Smooth muscle cell (in vitro differentiated cells): ENCODE results near the gene PRKAR1A. TPM values are rescaled to one million over a fixed set of nuclear protein-coding genes. Genes with fewer than 3 reads are reported as not detected.
"Not testable (repeated sequence)": the region's sequence is repeated elsewhere in the genome, so short reads cannot be mapped to it uniquely, and the experiment has no call there.

ENCODE experiments used
- DNase-seq: peaks from one replicate; lab custom pipeline; 2025; ENCODE audit not compliant: unreplicated experiment; lab: John Stamatoyannopoulos, UW
- H2AFZ ChIP-seq: fragments of 200-600 bp; sonication (generic); 2 replicates; pipeline ENCODE4 v1.6.0; 2016; ENCODE audit warnings: antibody characterized with exemption, low read depth, mild to moderate bottlenecking
- H3F3A ChIP-seq: fragments of 200-600 bp; sonication (generic); 2 replicates; pipeline ENCODE4 v1.6.0; 2017; ENCODE audit warnings: antibody characterized with exemption, low read depth
- H3K27ac ChIP-seq: fragments of 200-600 bp; sonication (generic); 2 replicates; pipeline ENCODE4 v1.5.1; 2016; ENCODE audit warnings: low read depth, mild to moderate bottlenecking
- H3K27me3 ChIP-seq: fragments of 200-600 bp; sonication (generic); 2 replicates; pipeline ENCODE4 v1.6.1; 2016; ENCODE audit warnings: low read depth, mild to moderate bottlenecking
- H3K36me3 ChIP-seq: fragments of 200-600 bp; sonication (generic); 2 replicates; pipeline ENCODE4 v1.5.1; 2016; ENCODE audit warnings: low read depth
- H3K4me1 ChIP-seq: fragments of 200-600 bp; sonication (generic); 2 replicates; pipeline ENCODE4 v1.5.1; 2016; ENCODE audit warnings: low read depth
- H3K4me2 ChIP-seq: fragments of 200-600 bp; sonication (generic); 2 replicates; pipeline ENCODE4 v1.6.0; 2016; ENCODE audit warnings: mild to moderate bottlenecking
- H3K4me3 ChIP-seq: fragments of 200-600 bp; sonication (generic); 2 replicates; pipeline ENCODE4 v1.5.1; 2016; ENCODE audit warnings: mild to moderate bottlenecking
- H3K79me2 ChIP-seq: fragments of 200-600 bp; sonication (generic); 2 replicates; pipeline ENCODE4 v1.6.0; 2016; ENCODE audit warnings: low read depth, mild to moderate bottlenecking
- H3K9ac ChIP-seq: fragments of 200-600 bp; sonication (generic); 2 replicates; pipeline ENCODE4 v1.6.0; 2016; ENCODE audit warnings: low read depth
- H3K9me3 ChIP-seq: fragments of 200-600 bp; sonication (generic); replicated peaks from 2 replicates; pipeline ENCODE4 v1.5.1; 2016; ENCODE audit warnings: low read depth
- H4K20me1 ChIP-seq: fragments of 200-600 bp; sonication (generic); 2 replicates; pipeline ENCODE4 v1.6.0; 2016; ENCODE audit warnings: low read depth
- CTCF ChIP-seq: fragments of 200-600 bp; sonication (generic); IDR thresholded peaks from 2 replicates; pipeline ENCODE4 v1.5.1; 2017; ENCODE audit warnings: borderline replicate concordance, mild to moderate bottlenecking, antibody characterized with exemption; ENCODE audit not compliant: insufficient read depth, poor library complexity, severe bottlenecking
- WGBS: methylation state at CpG from one replicate; pipeline ENCODE4 v1.1.7; 2016; ENCODE audit warnings: low lambda C conversion rate; 5-methylcytosine and 5-hydroxymethylcytosine counted together
- polyA plus RNA-seq: library from polyadenylated mRNA; unstranded; fragments of >200 nt; fragmentation: Nextera tagmentation; extraction: Ambion mirVana; gene quantifications from 2 replicates; pipeline ENCODE4 v1.2.1, GENCODE V29; 2016
- total RNA-seq: library from RNA; depleted of rRNA; stranded (reverse); fragments of >200 nt; gene quantifications from 2 replicates; pipeline ENCODE4 v1.2.3, GENCODE V29; 2014

PRKAR1A gene
- total and polyA plus RNA-seq, 2 experiments from 2014 or later = 302 to 340 TPM

DNA sequence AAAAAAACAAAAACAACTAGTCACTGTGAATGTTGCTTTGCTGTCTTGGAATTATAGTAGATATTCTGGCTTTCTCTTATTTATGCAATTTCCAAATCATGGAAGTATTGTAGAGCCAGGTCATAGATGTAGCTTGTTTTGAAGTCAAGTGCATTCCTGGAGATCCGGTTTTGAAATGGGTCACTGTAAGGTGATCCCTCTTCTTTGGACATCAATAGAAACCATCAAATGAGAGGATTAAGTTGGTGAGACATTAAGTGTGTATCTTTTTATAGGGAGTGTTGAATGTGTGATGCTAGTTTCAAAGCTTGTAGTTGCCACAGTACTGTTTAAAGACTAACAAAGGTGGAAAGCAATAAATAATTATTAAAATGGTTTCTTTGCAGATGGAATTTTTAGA is 4.5 kb downstream of the PRKAR1A start:
- Histone ChIP-seq H3K9ac (no peak overlapping the region), H3K4me1 (peaks cover 12% of the 10 kb centered on the region), H3K79me2 (peaks cover 93% of the 10 kb centered on the region), H3K27ac (no peak overlapping the region), H3K27me3 (no peaks in the 10 kb centered on the region), H3K4me2 (peak overlapping the region; percentile 90), H3K36me3 (peaks cover 10% of the 10 kb centered on the region), H3K9me3 (no peaks in the 10 kb centered on the region), H3F3A (peaks cover 11% of the 10 kb centered on the region), H2AFZ (no peak overlapping the region), H3K4me3 (no peak overlapping the region), H4K20me1 (peaks cover 89% of the 10 kb centered on the region)
- no peak for DNase-seq
- TF ChIP-seq CTCF = no peak
- 96% methylated on average over 1 of the region's 1 CpG for WGBS

GRCh38 chr17:68517605-68518004 is 5.4 kb downstream of the PRKAR1A start:
- not testable (repeated sequence) for H3K27me3 ChIP-seq, H3K9ac ChIP-seq, DNase-seq, H3K4me2 ChIP-seq, H3K27ac ChIP-seq, H2AFZ ChIP-seq, H3K4me3 ChIP-seq, H3F3A ChIP-seq, H3K9me3 ChIP-seq
- Histone ChIP-seq H3K36me3 (peaks cover 10% of the 10 kb centered on the region), H3K4me1 (peaks cover 12% of the 10 kb centered on the region), H3K79me2 (peaks cover 100% of the 10 kb centered on the region), H4K20me1 (peaks cover 98% of the 10 kb centered on the region)
- 98% methylated on average over 3 of the region's 3 CpGs for WGBS

DNA sequence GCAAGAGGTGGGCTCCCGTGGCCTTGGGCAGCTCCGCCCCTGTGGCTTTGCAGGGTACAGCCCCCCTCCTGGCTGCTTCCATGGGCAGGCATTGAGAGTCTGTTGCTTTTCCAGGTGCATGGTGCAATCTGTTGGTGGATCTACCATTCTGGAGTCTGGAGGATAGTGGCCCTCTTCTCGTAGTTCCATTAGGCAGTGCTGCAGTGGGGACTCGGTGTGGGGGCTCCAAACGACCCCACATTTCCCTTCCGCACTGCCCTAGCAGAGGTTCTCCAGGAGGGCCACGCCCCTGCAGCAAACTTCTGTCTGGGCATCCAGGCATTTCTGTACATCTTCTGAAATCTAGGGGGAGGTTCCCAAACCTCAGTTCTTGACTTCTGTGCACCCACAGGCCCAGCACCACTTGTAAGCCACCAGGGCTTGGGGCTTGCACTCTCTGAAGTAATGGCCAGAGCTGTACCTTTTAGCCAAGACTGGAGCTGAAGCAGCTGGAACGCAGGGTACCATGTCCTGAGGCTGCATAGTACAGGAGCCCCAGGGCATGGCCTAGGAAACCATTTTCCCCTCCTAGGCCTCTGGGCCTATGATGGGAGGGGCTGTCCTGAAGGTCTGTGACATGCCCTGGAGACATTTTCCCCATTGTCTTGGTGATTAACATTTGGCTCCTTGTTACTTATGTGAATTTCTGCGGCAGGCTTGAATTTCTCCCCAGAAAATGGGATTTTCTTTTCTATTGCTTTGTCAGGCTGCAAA is 6.0 kb downstream of the PRKAR1A start:
- Histone ChIP-seq H3F3A (peaks cover 3% of the 10 kb centered on the region), H3K9ac (no peak overlapping the region), H3K4me1 (peaks cover 12% of the 10 kb centered on the region), H3K79me2 (peaks cover 100% of the 10 kb centered on the region), H3K4me3 (no peak overlapping the region), H2AFZ (no peak overlapping the region), H4K20me1 (peaks cover 100% of the 10 kb centered on the region), H3K27ac (no peak overlapping the region), H3K4me2 (no peak overlapping the region), H3K36me3 (peaks cover 10% of the 10 kb centered on the region), H3K9me3 (no peaks in the 10 kb centered on the region), H3K27me3 (no peaks in the 10 kb centered on the region)
- WGBS = 96% methylated on average over 9 of the region's 9 CpGs
- no peak for DNase-seq
- no peak for TF ChIP-seq CTCF

DNA sequence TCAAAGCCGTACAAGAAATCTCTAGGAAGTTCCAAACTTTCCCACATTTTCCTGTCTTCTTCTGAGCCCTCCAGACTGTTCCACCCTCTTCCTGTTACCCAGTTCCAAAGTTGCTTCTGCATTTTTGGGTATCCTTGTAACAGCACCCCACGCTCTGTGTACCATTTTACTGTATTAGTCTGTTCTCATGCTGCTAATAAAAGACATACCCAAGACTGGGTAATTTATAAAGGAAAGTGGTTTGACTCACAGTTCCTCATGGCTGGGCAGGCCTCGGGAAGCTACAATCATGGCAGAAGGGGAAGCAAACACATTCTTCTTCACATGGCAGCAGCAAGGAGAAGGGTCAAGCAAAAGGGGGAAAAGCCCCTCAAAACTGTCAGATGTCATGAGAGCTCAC is 6.8 kb downstream of the PRKAR1A start:
- Histone ChIP-seq H3K36me3 (peaks cover 15% of the 10 kb centered on the region), H4K20me1 (peaks cover 100% of the 10 kb centered on the region), H3K79me2 (peaks cover 100% of the 10 kb centered on the region)
- H3K4me2 ChIP-seq, H3K27me3 ChIP-seq, H3K9ac ChIP-seq, H3F3A ChIP-seq, H3K4me1 ChIP-seq, DNase-seq, H3K9me3 ChIP-seq, H3K27ac ChIP-seq, H3K4me3 ChIP-seq, H2AFZ ChIP-seq: not testable (repeated sequence)
- 97% methylated on average over 3 of the region's 3 CpGs for WGBS

DNA sequence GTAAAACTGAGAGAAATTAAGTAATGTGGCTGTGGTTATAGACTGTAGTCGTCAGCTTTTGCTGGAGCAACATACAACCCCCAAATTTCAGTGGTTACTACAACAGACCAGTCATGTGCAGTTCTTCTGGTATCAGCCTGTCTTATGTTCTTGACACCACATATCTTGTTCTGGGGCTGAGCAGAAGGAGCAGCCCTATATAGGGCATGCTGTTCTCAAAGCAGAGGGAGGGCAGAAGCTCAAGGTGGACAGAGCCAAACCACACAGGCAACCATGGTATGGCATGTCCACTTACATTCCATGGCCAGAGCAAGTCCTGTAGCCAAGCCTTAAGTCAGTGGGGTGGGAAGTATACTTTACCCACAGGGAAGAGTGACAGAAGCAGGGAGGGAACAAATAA is 7.7 kb downstream of the PRKAR1A start:
- H3K9me3 ChIP-seq = no peaks in the 10 kb centered on the region
- H4K20me1 ChIP-seq = peaks cover 100% of the 10 kb centered on the region
- H3K79me2 ChIP-seq = peaks cover 100% of the 10 kb centered on the region
- no peaks in the 10 kb centered on the region for H3K4me1 ChIP-seq
- peaks cover 21% of the 10 kb centered on the region for H3K36me3 ChIP-seq
- no peaks in the 10 kb centered on the region for H3K27me3 ChIP-seq
- no peak overlapping the region for H3K27ac ChIP-seq
- H2AFZ ChIP-seq = no peak overlapping the region
- 90% methylated on average over 1 of the region's 1 CpG for WGBS
- no peak for TF ChIP-seq CTCF
- H3F3A ChIP-seq = no peaks in the 10 kb centered on the region
- H3K4me3 ChIP-seq = no peak overlapping the region
- no peak for DNase-seq
- no peak overlapping the region for H3K4me2 ChIP-seq
- no peak overlapping the region for H3K9ac ChIP-seq
